H9 (cell line): ENCODE data around the gene COX5B. TPM values are rescaled to one million over a fixed set of nuclear protein-coding genes. Genes with fewer than 3 reads are reported as not detected.
"Not testable (repeated sequence)": the region's sequence is repeated elsewhere in the genome, so short reads cannot be mapped to it uniquely, and the experiment has no call there.

ENCODE experiments used
- DNase-seq: peaks from one replicate; pipeline ENCODE4 v3.0.0-alpha.2; 2017
- H2AFZ ChIP-seq: one replicate; pipeline ENCODE4 v1.6.1; 2013; ENCODE audit warnings: mild to moderate bottlenecking, low read length, control low read depth, moderate library complexity
- H2AK5ac ChIP-seq: 2 replicates; pipeline ENCODE4 v1.6.1; 2013; ENCODE audit warnings: low read length, control low read depth, mixed read lengths; ENCODE audit not compliant: insufficient read length
- H2BK120ac ChIP-seq: one replicate; pipeline ENCODE4 v1.6.1; 2013; ENCODE audit warnings: low read depth, mild to moderate bottlenecking, low read length, control low read depth, inconsistent platforms; ENCODE audit not compliant: poor library complexity, severe bottlenecking
- H2BK12ac ChIP-seq: 2 replicates; pipeline ENCODE4 v1.6.1; 2013; ENCODE audit warnings: low read length, control low read depth, mixed read lengths, low read depth; ENCODE audit not compliant: insufficient read length
- H2BK15ac ChIP-seq: 2 replicates; pipeline ENCODE4 v1.6.1; 2013; ENCODE audit warnings: low read depth, low read length, control low read depth
- H2BK20ac ChIP-seq: one replicate; pipeline ENCODE4 v1.6.1; 2013; ENCODE audit warnings: low read depth, mild to moderate bottlenecking, low read length, control low read depth, inconsistent platforms; ENCODE audit not compliant: poor library complexity, severe bottlenecking
- H2BK5ac ChIP-seq: 2 replicates; pipeline ENCODE4 v1.6.1; 2013; ENCODE audit warnings: low read length, control low read depth, mixed read lengths; ENCODE audit not compliant: insufficient read length
- H3K14ac ChIP-seq: 2 replicates; pipeline ENCODE4 v1.6.1; 2013; ENCODE audit warnings: low read length, control low read depth; ENCODE audit not compliant: insufficient read depth
- H3K18ac ChIP-seq: 2 replicates; pipeline ENCODE4 v1.6.1; 2013; ENCODE audit warnings: low read depth, mild to moderate bottlenecking, mixed read lengths, low read length, control low read depth; ENCODE audit not compliant: insufficient read length
- H3K23ac ChIP-seq: 2 replicates; pipeline ENCODE4 v1.6.1; 2013; ENCODE audit warnings: low read length, control low read depth, mixed read lengths, low read depth; ENCODE audit not compliant: insufficient read length
- H3K23me2 ChIP-seq: 2 replicates; pipeline ENCODE4 v1.6.1; 2013; ENCODE audit warnings: low read depth, mild to moderate bottlenecking, mixed read lengths, low read length, control low read depth; ENCODE audit not compliant: insufficient read length, poor library complexity, severe bottlenecking
- H3K27ac ChIP-seq: 2 replicates; pipeline ENCODE4 v1.5.1; 2013; ENCODE audit warnings: low read length, control low read depth, mixed read lengths, low read depth; ENCODE audit not compliant: insufficient read length
- H3K27me3 ChIP-seq: 2 replicates; pipeline ENCODE4 v1.6.1; 2013; ENCODE audit warnings: low read length, control low read depth, inconsistent platforms; ENCODE audit not compliant: insufficient read depth
- H3K4ac ChIP-seq: 2 replicates; pipeline ENCODE4 v1.6.1; 2013; ENCODE audit warnings: low read depth, mild to moderate bottlenecking, control low read depth, inconsistent platforms, low read length, moderate library complexity
- H3K4me1 ChIP-seq: 2 replicates; pipeline ENCODE4 v1.6.1; 2013; ENCODE audit warnings: low read length, control low read depth, inconsistent platforms; ENCODE audit not compliant: insufficient read depth
- H3K4me2 ChIP-seq: 2 replicates; pipeline ENCODE4 v1.6.1; 2013; ENCODE audit warnings: low read length, control low read depth, mixed read lengths; ENCODE audit not compliant: insufficient read length, insufficient read depth
- H3K56ac ChIP-seq: 2 replicates; pipeline ENCODE4 v1.6.1; 2013; ENCODE audit warnings: low read depth, mild to moderate bottlenecking, mixed read lengths, low read length, control low read depth; ENCODE audit not compliant: insufficient read length
- H3K79me1 ChIP-seq: 2 replicates; pipeline ENCODE4 v1.6.1; 2013; ENCODE audit warnings: low read depth, mild to moderate bottlenecking, moderate library complexity, low read length, control low read depth, inconsistent platforms; ENCODE audit not compliant: insufficient read depth, poor library complexity, severe bottlenecking
- H3K79me2 ChIP-seq: 2 replicates; pipeline ENCODE4 v1.6.1; 2013; ENCODE audit warnings: low read length, control low read depth, inconsistent platforms; ENCODE audit not compliant: insufficient read depth
- H3K9ac ChIP-seq: 2 replicates; pipeline ENCODE4 v1.6.1; 2013; ENCODE audit warnings: low read length, control low read depth, mixed read lengths; ENCODE audit not compliant: insufficient read length; ENCODE audit errors: extremely low read depth
- H3K9me3 ChIP-seq: one replicate; pipeline ENCODE4 v1.6.1; 2013; ENCODE audit warnings: low read depth, low read length, inconsistent platforms; ENCODE audit not compliant: control insufficient read depth
- H3T11ph ChIP-seq: one replicate; pipeline ENCODE4 v1.6.1; 2013; ENCODE audit warnings: mild to moderate bottlenecking, low read length, control low read depth, inconsistent platforms
- H4K20me1 ChIP-seq: one replicate; pipeline ENCODE4 v1.6.1; 2013; ENCODE audit not compliant: control insufficient read depth, insufficient read length, insufficient read depth
- H4K5ac ChIP-seq: 2 replicates; pipeline ENCODE4 v1.6.1; 2013; ENCODE audit warnings: low read depth, mild to moderate bottlenecking, mixed read lengths, low read length, control low read depth; ENCODE audit not compliant: insufficient read length
- H4K8ac ChIP-seq: replicated peaks from 2 replicates; pipeline ENCODE4 v1.6.1; 2013; ENCODE audit warnings: low read length, control low read depth, mixed read lengths, low read depth; ENCODE audit not compliant: insufficient read length
- H4K91ac ChIP-seq: 2 replicates; pipeline ENCODE4 v1.6.1; 2013; ENCODE audit warnings: low read depth, mild to moderate bottlenecking, moderate library complexity, mixed read lengths, low read length, control low read depth; ENCODE audit not compliant: insufficient read length
- H3K27ac Mint-ChIP-seq, 3 experiments: 2 replicates in 2 of 3; 3 replicates in 1 of 3; pipeline ENCODE4 v1.8.0; 2020 to 2021; ENCODE audit warnings: mixed read lengths in 3 of 3, mild to moderate bottlenecking in 1 of 3, moderate library complexity in 1 of 3
- H3K27me3 Mint-ChIP-seq: 2 replicates; pipeline ENCODE4 v1.8.0; 2021; ENCODE audit warnings: low read depth, mild to moderate bottlenecking, moderate library complexity, mixed read lengths
- H3K36me3 Mint-ChIP-seq, 3 experiments: 2 replicates in 2 of 3; 3 replicates in 1 of 3; pipeline ENCODE4 v1.8.0; 2020 to 2021; ENCODE audit warnings: low read depth in 3 of 3, mixed read lengths in 3 of 3; ENCODE audit not compliant: insufficient read depth in 1 of 3
- H3K4me1 Mint-ChIP-seq, 2 experiments: 2 replicates each; pipeline ENCODE4 v1.8.0; 2020; ENCODE audit warnings: mixed read lengths in 2 of 2
- H3K4me3 Mint-ChIP-seq, 2 experiments: 2 replicates in 1 of 2; 3 replicates in 1 of 2; pipeline ENCODE4 v1.8.0; 2020 to 2021; ENCODE audit warnings: mild to moderate bottlenecking in 2 of 2, mixed read lengths in 2 of 2, moderate library complexity in 1 of 2
- H3K9me3 Mint-ChIP-seq, 2 experiments: 2 replicates in 1 of 2; 3 replicates in 1 of 2; pipeline ENCODE4 v1.8.0; 2020; ENCODE audit warnings: mild to moderate bottlenecking in 2 of 2, mixed read lengths in 2 of 2, moderate library complexity in 1 of 2
- WGBS: extraction: QIAGEN DNeasy Blood & Tissue Kit; methylation state at CpG from one replicate; pipeline ENCODE4 v1.1.7; 2013; ENCODE audit warnings: missing lambda C conversion rate, low lambda C conversion rate, mixed read lengths; ENCODE audit not compliant: insufficient read length; ENCODE audit errors: extremely low coverage; 5-methylcytosine and 5-hydroxymethylcytosine counted together
- total RNA-seq: library from RNA; stranded (reverse); gene quantifications from 2 replicates; pipeline ENCODE4 v1.2.1, GENCODE V29; 2021

COX5B gene
- total RNA-seq, 1 experiment from 2014 or later: 237 TPM

- H3K4ac ChIP-seq, DNase-seq, H2BK12ac ChIP-seq, H3K18ac ChIP-seq, H3K79me1 ChIP-seq, H3K9ac ChIP-seq, H2BK120ac ChIP-seq, H2BK20ac ChIP-seq, H2AK5ac ChIP-seq, H3K27ac ChIP-seq, H3K27me3 Mint-ChIP-seq, H4K20me1 ChIP-seq, H3T11ph ChIP-seq, H4K5ac ChIP-seq, H4K8ac ChIP-seq, H2BK5ac ChIP-seq, H2BK15ac ChIP-seq, H3K23me2 ChIP-seq, H3K4me3 Mint-ChIP-seq, H3K27me3 ChIP-seq, H3K79me2 ChIP-seq, H2AFZ ChIP-seq, H3K9me3 Mint-ChIP-seq, H3K56ac ChIP-seq, H3K14ac ChIP-seq, H3K4me1 ChIP-seq, H3K27ac Mint-ChIP-seq, H3K36me3 Mint-ChIP-seq, H3K9me3 ChIP-seq, H3K4me2 ChIP-seq, H3K23ac ChIP-seq, H4K91ac ChIP-seq: not testable (repeated sequence)
- H3K4me1 Mint-ChIP-seq: peaks cover 2 to 12% of the 10 kb centered on the region in 2 experiments; a peak in 3 of 4 replicates
- WGBS: no CpG with 5 or more reads among the region's 8 CpGs
Observed at GRCh38 chr2:97625354-97626048, 20.4 kb upstream of the COX5B start.

- not testable (repeated sequence) for H4K91ac ChIP-seq, H3K27ac Mint-ChIP-seq
Observed at GRCh38 chr2:97626049-97626430, 19.8 kb upstream of the COX5B start.

More at GRCh38 chr2:97626049-97626430, 19.8 kb upstream of the COX5B start:
- not testable (repeated sequence) for H3K36me3 Mint-ChIP-seq, H4K8ac ChIP-seq, H3K79me1 ChIP-seq, H3K23me2 ChIP-seq, H3K56ac ChIP-seq, DNase-seq, H2BK5ac ChIP-seq, H3K9me3 ChIP-seq, H2BK15ac ChIP-seq, H3T11ph ChIP-seq, H3K9me3 Mint-ChIP-seq, H3K4me2 ChIP-seq, H2BK12ac ChIP-seq, H3K9ac ChIP-seq, H3K14ac ChIP-seq, H3K23ac ChIP-seq, H2AFZ ChIP-seq, H4K20me1 ChIP-seq, H3K79me2 ChIP-seq, H4K5ac ChIP-seq, H3K27me3 Mint-ChIP-seq, H3K4me1 ChIP-seq, H3K27ac ChIP-seq, H3K27me3 ChIP-seq, H2BK20ac ChIP-seq, H3K18ac ChIP-seq, H2BK120ac ChIP-seq, H2AK5ac ChIP-seq, H3K4ac ChIP-seq, H3K4me3 Mint-ChIP-seq
- WGBS: no CpG with 5 or more reads among the region's 8 CpGs
- peaks cover 2 to 11% of the 10 kb centered on the region in 2 experiments; a peak in 3 of 4 replicates for H3K4me1 Mint-ChIP-seq
